GM19025 (cell line): ENCODE data around the gene TTC38.

Source experiments
- ATAC-seq: cut with Tn5 transposase; IDR thresholded peaks from one replicate; pipeline ENCODE4 v1.9.1; 2021; ENCODE audit warnings: mild to moderate bottlenecking, low read depth, moderate library complexity; ENCODE audit not compliant: unreplicated experiment

TTC38 gene

GRCh38 chr22:46267431-46268279, at the start of gene TTC38:
Gene TTC38, plus strand, starts transcription at chr22:46268008. Its CDS starts 32 bp downstream, at chr22:46268040.
- peak; percentile 85 for ATAC-seq

GRCh38 chr22:46219636-46220035, 48.2 kb upstream of the TTC38 start:
- ATAC-seq = no peak

GRCh38 chr22:46220921-46221320, 46.9 kb upstream of the TTC38 start:
- no peak for ATAC-seq

GRCh38 chr22:46224044-46224897, 43.5 kb upstream of the TTC38 start:
- ATAC-seq = no peak

GRCh38 chr22:46224898-46225290, 42.9 kb upstream of the TTC38 start:
- no peak for ATAC-seq

- ATAC-seq = no peak
Observed at GRCh38 chr22:46225631-46226030, 42.2 kb upstream of the TTC38 start.

- no peak for ATAC-seq
Observed at GRCh38 chr22:46226577-46226976, 41.2 kb upstream of the TTC38 start.

- no peak for ATAC-seq
Observed at GRCh38 chr22:46229701-46230100, 38.1 kb upstream of the TTC38 start.

GRCh38 chr22:46230262-46230901, 37.4 kb upstream of the TTC38 start:
- ATAC-seq = no peak

- no peak for ATAC-seq
Observed at GRCh38 chr22:46233231-46233630, 34.6 kb upstream of the TTC38 start.

- no peak for ATAC-seq
Observed at GRCh38 chr22:46234969-46235368, 32.8 kb upstream of the TTC38 start.

GRCh38 chr22:46237453-46238124, 30.2 kb upstream of the TTC38 start:
- no peak for ATAC-seq

GRCh38 chr22:46238541-46238940, 29.3 kb upstream of the TTC38 start:
- ATAC-seq = no peak

GRCh38 chr22:46239261-46240048, 28.4 kb upstream of the TTC38 start:
- no peak for ATAC-seq

- no peak for ATAC-seq
Observed at GRCh38 chr22:46240073-46240472, 27.7 kb upstream of the TTC38 start.

- no peak for ATAC-seq
Observed at GRCh38 chr22:46240506-46240905, 27.3 kb upstream of the TTC38 start.

- ATAC-seq = no peak
Observed at GRCh38 chr22:46240907-46241306, 26.9 kb upstream of the TTC38 start.

GRCh38 chr22:46241396-46242007, 26.3 kb upstream of the TTC38 start:
- ATAC-seq = no peak

- no peak for ATAC-seq
Observed at GRCh38 chr22:46242076-46242475, 25.7 kb upstream of the TTC38 start.
